ENCODE results near the gene PCDH20. TPM values are rescaled to one million over a fixed set of nuclear protein-coding genes. Genes with fewer than 3 reads are reported as not detected.
"Not testable (repeated sequence)": the region's sequence is repeated elsewhere in the genome, so short reads cannot be mapped to it uniquely, and the experiment has no call there.

The PCDH20 gene
- total and polyA plus RNA-seq, 4 experiments from 2014 or later, result not detected

DNA sequence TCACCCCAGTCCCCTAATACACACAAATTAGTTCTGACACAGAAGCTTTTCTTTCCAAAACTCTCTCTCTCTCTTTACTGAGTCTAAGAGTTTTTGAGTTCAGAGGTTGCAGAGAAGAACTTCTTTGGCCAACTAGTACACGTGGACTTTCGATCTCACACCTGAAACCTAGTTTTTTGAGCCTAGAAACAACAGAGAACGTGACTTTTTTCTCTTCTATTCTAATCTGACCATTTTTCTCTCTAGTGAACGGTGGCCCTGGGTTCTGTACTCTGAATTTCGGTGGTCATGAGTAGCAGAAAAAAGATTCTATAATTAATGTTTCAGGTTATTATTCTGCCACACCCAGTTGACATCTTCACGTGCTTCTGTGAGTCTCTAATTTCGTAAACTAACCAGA is 24.2 kb downstream of the PCDH20 start:
- no peak overlapping the region for H3K27ac ChIP-seq (ENCODE audit: low read depth, low read length)
- no peaks in the 10 kb centered on the region for H3K9me3 ChIP-seq (ENCODE audit: control insufficient read depth in 1 of 2, low read length in 2 of 2)
- ChIA-PET POLR2A (ENCODE audit: partially characterized antibody) (no interaction called here), CTCF (ENCODE audit: partially characterized antibody) (no interaction called here)
- no peaks in the 10 kb centered on the region for H3K4me1 ChIP-seq (ENCODE audit: insufficient read depth, low read length)
- H3K9me3 Mint-ChIP-seq, result peaks cover 0 to 17% (median 6%) of the 10 kb centered on the region in 8 donors
- H3K27ac Mint-ChIP-seq, result no peak overlapping the region
- no peak overlapping the region for H3K4me3 Mint-ChIP-seq
- no peaks in the 10 kb centered on the region for H3K27me3 Mint-ChIP-seq
- H3K4me1 Mint-ChIP-seq, result no peaks in the 10 kb centered on the region
- no peaks in the 10 kb centered on the region for H3K27me3 ChIP-seq (ENCODE audit: insufficient read depth, low read length)
- intact Hi-C loops (cut with micrococcal nuclease), result no loop called here
- no peak overlapping the region for H3K4me3 ChIP-seq (ENCODE audit: low read length in 2 of 2)
- no peaks in the 10 kb centered on the region for H3K36me3 ChIP-seq (ENCODE audit: insufficient read depth, low read length)
- no peaks in the 10 kb centered on the region for H3K36me3 Mint-ChIP-seq
- DNase-seq, result no peak

DNA sequence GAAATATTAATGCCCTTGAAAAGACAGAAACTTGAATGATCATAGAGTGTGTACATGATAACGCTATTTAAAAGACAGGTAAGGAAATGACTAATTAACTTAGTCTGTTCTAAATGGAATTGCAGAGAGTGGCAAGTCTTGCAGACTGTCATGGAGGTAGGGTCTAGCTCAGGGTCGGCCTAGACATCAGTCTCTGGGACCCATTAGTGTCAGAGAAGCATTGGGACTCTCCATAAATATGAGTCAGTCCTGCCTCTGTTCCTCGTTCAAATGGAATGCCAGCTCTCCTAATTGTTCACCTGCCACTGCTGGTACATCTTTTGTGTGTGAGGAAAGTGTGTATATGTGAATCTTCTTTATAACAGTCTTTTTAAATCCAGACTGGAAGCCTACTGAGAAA is 28.0 kb downstream of the PCDH20 start:
- H3K27ac ChIP-seq (ENCODE audit: low read depth, low read length), result no peak overlapping the region
- ChIA-PET CTCF (ENCODE audit: partially characterized antibody) (no interaction called here), POLR2A (ENCODE audit: partially characterized antibody) (no interaction called here)
- intact Hi-C loops (cut with micrococcal nuclease), result no loop called here
- Mint-ChIP-seq H3K27ac (no peak overlapping the region), H3K4me1 (no peaks in the 10 kb centered on the region), H3K9me3 (peaks cover 0 to 11% (median 4%) of the 10 kb centered on the region in 8 donors), H3K4me3 (no peak overlapping the region), H3K36me3 (no peaks in the 10 kb centered on the region), H3K27me3 (no peaks in the 10 kb centered on the region)
- no peaks in the 10 kb centered on the region for H3K27me3 ChIP-seq (ENCODE audit: insufficient read depth, low read length)
- H3K4me3 ChIP-seq (ENCODE audit: low read length in 2 of 2), result no peak overlapping the region
- no peak for DNase-seq
- H3K36me3 ChIP-seq (ENCODE audit: insufficient read depth, low read length), result no peaks in the 10 kb centered on the region
- H3K9me3 ChIP-seq (ENCODE audit: control insufficient read depth in 1 of 2, low read length in 2 of 2), result no peaks in the 10 kb centered on the region
- H3K4me1 ChIP-seq (ENCODE audit: insufficient read depth, low read length), result no peaks in the 10 kb centered on the region

DNA sequence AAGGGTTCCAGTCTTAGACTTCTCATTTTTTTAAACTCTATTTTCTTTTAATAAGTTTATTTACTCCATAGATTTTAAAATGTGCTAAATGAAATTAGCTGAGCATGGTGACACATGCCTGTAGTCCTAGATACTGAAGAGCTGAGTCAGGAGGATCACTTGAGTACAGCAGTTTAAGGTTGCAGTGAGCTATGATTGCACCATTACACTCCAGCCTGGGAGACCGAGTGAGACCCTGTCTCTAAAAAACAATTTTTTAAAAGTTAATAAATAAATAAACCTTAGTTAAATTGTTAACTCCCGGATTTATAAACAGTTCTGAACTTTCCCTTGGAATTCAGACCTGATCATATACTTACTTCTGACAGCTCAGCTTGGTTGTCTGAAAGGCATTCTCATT is 32.5 kb downstream of the PCDH20 start:
- peaks cover 0 to 11% (median 4%) of the 10 kb centered on the region in 8 donors for H3K9me3 Mint-ChIP-seq
- ChIA-PET POLR2A (ENCODE audit: partially characterized antibody) (no interaction called here), CTCF (ENCODE audit: partially characterized antibody) (no interaction called here)
- no peaks in the 10 kb centered on the region for H3K9me3 ChIP-seq (ENCODE audit: control insufficient read depth in 1 of 2, low read length in 2 of 2)
- no peaks in the 10 kb centered on the region for H3K4me1 ChIP-seq (ENCODE audit: insufficient read depth, low read length)
- no peaks in the 10 kb centered on the region for H3K27me3 Mint-ChIP-seq
- no peaks in the 10 kb centered on the region for H3K4me1 Mint-ChIP-seq
- no peak overlapping the region for H3K27ac Mint-ChIP-seq
- H3K36me3 ChIP-seq (ENCODE audit: insufficient read depth, low read length), result no peaks in the 10 kb centered on the region
- H3K4me3 Mint-ChIP-seq, result no peak overlapping the region
- no peaks in the 10 kb centered on the region for H3K36me3 Mint-ChIP-seq
- intact Hi-C loops (cut with micrococcal nuclease), result no loop called here
- no peak overlapping the region for H3K27ac ChIP-seq (ENCODE audit: low read depth, low read length)
- no peak for DNase-seq
- H3K4me3 ChIP-seq (ENCODE audit: low read length in 2 of 2), result no peak overlapping the region
- no peaks in the 10 kb centered on the region for H3K27me3 ChIP-seq (ENCODE audit: insufficient read depth, low read length)

DNA sequence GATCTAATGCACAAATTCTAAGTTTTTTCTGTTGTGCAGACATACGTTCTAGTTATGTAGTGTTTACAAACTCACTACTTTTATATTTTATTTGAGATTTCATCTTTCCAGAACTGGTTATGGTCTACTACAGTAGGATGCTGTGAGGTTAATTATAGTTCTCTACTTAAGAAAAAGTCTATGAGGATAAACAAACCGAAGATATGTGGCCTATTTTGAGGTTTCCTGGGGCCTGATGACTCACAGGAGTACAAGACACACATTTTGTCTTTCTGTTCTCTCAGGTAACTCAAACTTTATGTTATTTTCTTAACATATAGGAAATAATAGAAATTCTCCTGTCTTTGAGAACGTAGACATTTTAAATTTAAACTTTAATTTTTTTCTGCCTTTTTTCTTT is 45.1 kb downstream of the PCDH20 start:
- H3K4me1 Mint-ChIP-seq, result no peaks in the 10 kb centered on the region
- Histone ChIP-seq H3K27ac (ENCODE audit: low read depth, low read length) (no peak overlapping the region), H3K36me3 (ENCODE audit: insufficient read depth, low read length) (no peaks in the 10 kb centered on the region), H3K27me3 (ENCODE audit: insufficient read depth, low read length) (no peaks in the 10 kb centered on the region), H3K4me3 (ENCODE audit: low read length in 2 of 2) (no peak overlapping the region), H3K9me3 (ENCODE audit: control insufficient read depth in 1 of 2, low read length in 2 of 2) (no peaks in the 10 kb centered on the region), H3K4me1 (ENCODE audit: insufficient read depth, low read length) (no peaks in the 10 kb centered on the region)
- no peak overlapping the region for H3K4me3 Mint-ChIP-seq
- intact Hi-C loops (cut with micrococcal nuclease), result no loop called here
- no peaks in the 10 kb centered on the region for H3K36me3 Mint-ChIP-seq
- peaks cover 0 to 26% (median 7%) of the 10 kb centered on the region in 8 donors for H3K9me3 Mint-ChIP-seq
- no peak overlapping the region for H3K27ac Mint-ChIP-seq
- CTCF ChIA-PET (ENCODE audit: partially characterized antibody), result no interaction called here
- POLR2A ChIA-PET (ENCODE audit: partially characterized antibody), result no interaction called here
- H3K27me3 Mint-ChIP-seq, result no peaks in the 10 kb centered on the region
- DNase-seq, result no peak

DNA sequence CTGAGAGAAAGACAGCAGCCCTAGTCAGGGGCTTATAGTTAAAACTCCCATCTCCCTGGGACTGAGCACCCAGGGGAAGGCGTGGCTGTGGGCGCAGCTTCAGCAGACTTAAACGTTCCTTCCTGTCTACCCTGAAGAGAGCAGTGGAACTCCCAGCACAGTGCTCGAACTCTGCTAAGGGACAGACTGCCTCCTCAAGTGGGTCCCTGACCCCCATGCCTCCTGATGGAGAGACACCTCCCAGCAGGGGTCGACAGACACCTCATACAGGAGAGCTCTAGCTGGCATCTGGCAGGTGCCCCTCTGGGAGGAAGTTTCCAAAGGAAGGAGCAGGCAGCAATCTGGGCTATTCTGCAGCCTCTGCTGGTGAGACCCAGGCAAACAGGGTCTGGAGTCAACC is 51.0 kb downstream of the PCDH20 start:
- H3K4me1 ChIP-seq (ENCODE audit: insufficient read depth, low read length); H3K36me3 ChIP-seq (ENCODE audit: insufficient read depth, low read length); H3K27ac ChIP-seq (ENCODE audit: low read depth, low read length); intact Hi-C loops (cut with micrococcal nuclease); H3K4me3 Mint-ChIP-seq; H3K27ac Mint-ChIP-seq; H3K36me3 Mint-ChIP-seq; H3K27me3 Mint-ChIP-seq; H3K27me3 ChIP-seq (ENCODE audit: insufficient read depth, low read length); POLR2A ChIA-PET (ENCODE audit: partially characterized antibody); H3K4me3 ChIP-seq (ENCODE audit: low read length in 2 of 2); H3K4me1 Mint-ChIP-seq; H3K9me3 ChIP-seq (ENCODE audit: control insufficient read depth in 1 of 2, low read length in 2 of 2); CTCF ChIA-PET (ENCODE audit: partially characterized antibody): not testable (repeated sequence)
- peak in 1 of 5 donors; percentile 19 for DNase-seq
- H3K9me3 Mint-ChIP-seq, result peaks cover 0 to 23% (median 13%) of the 10 kb centered on the region in 8 donors

DNA sequence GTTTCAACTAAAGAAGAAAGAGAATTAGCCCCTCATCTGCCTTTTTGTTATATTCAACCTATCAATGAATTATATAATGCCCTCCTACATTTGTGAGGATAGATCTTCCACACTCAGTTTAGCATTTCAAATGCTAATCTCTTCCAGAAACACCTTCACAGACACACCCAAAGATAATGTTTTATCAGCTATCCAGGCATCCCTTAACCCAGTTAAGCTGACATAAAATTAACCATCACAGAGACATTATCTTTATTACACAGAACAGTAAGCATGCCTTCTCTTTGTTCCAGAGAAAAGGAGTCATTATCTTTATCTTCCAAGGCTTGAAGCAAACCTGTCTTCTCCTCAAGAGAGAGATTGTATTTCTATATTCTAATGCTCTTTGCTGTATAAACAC is 53.1 kb downstream of the PCDH20 start:
- Histone ChIP-seq H3K36me3 (ENCODE audit: insufficient read depth, low read length) (no peaks in the 10 kb centered on the region), H3K27ac (ENCODE audit: low read depth, low read length) (no peak overlapping the region), H3K4me1 (ENCODE audit: insufficient read depth, low read length) (no peaks in the 10 kb centered on the region), H3K9me3 (ENCODE audit: control insufficient read depth in 1 of 2, low read length in 2 of 2) (no peaks in the 10 kb centered on the region), H3K4me3 (ENCODE audit: low read length in 2 of 2) (no peak overlapping the region), H3K27me3 (ENCODE audit: insufficient read depth, low read length) (no peaks in the 10 kb centered on the region)
- Mint-ChIP-seq H3K4me3 (no peak overlapping the region), H3K9me3 (peaks cover 0 to 34% (median 14%) of the 10 kb centered on the region in 8 donors), H3K4me1 (no peaks in the 10 kb centered on the region), H3K27me3 (no peaks in the 10 kb centered on the region), H3K27ac (no peak overlapping the region), H3K36me3 (no peaks in the 10 kb centered on the region)
- ChIA-PET CTCF (ENCODE audit: partially characterized antibody) (no interaction called here), POLR2A (ENCODE audit: partially characterized antibody) (no interaction called here)
- no peak for DNase-seq
- intact Hi-C loops (cut with micrococcal nuclease), result no loop called here

Data from CD4-positive, alpha-beta memory T cell (primary cell).